Suprapubic skin (tissue), 4 donors: ENCODE results near the gene B3GNT8. TPM values are rescaled to one million over a fixed set of nuclear protein-coding genes. Genes with fewer than 3 reads are reported as not detected.

Experiments used
- DNase-seq, 2 donors: peaks; one replicate each; pipeline ENCODE4 v3.0.0-alpha.2; 2019; ENCODE audit warnings: low spot score in 2 of 2
- H3K27ac ChIP-seq: fragments of 200-600 bp; sonication (generic); one replicate; pipeline ENCODE4 v1.5.1; 2019
- H3K27me3 ChIP-seq: fragments of 200-600 bp; sonication (generic); one replicate; pipeline ENCODE4 v1.5.1; 2019
- H3K36me3 ChIP-seq: fragments of 200-600 bp; sonication (generic); one replicate; pipeline ENCODE4 v1.5.1; 2019
- H3K4me1 ChIP-seq: fragments of 200-600 bp; sonication (generic); one replicate; pipeline ENCODE4 v1.5.1; 2019
- H3K4me3 ChIP-seq: fragments of 200-600 bp; sonication (generic); one replicate; pipeline ENCODE4 v1.5.1; 2019; ENCODE audit warnings: mild to moderate bottlenecking
- H3K9me3 ChIP-seq: fragments of 200-600 bp; sonication (generic); one replicate; pipeline ENCODE4 v1.5.1; 2019
- CTCF ChIP-seq, 2 donors: fragments of 200-600 bp in 1 of 2; fragments of 450-650 bp in 1 of 2; sonication (generic) in 1 of 2; IDR thresholded peaks; one replicate each; pipeline ENCODE4 v1.5.1; 2016 to 2019; ENCODE audit warnings: antibody characterized with exemption in 2 of 2, mild to moderate bottlenecking in 1 of 2, moderate library complexity in 1 of 2
- EP300 ChIP-seq: sonication (generic); formaldehyde crosslinking; IDR thresholded peaks from one replicate; pipeline ENCODE4 v1.6.1; 2017; ENCODE audit warnings: antibody characterized with exemption
- POLR2A ChIP-seq, 2 donors: fragments of 450-650 bp; IDR thresholded peaks; one replicate each; pipeline ENCODE4 v1.6.1; 2017; ENCODE audit warnings: antibody characterized with exemption in 2 of 2, mild to moderate bottlenecking in 2 of 2, moderate library complexity in 2 of 2
- POLR2AphosphoS5 ChIP-seq, 3 donors: sonication (generic); formaldehyde crosslinking; IDR thresholded peaks; one replicate each; pipeline ENCODE4 v1.6.1; 2017; ENCODE audit warnings: antibody characterized with exemption in 3 of 3
- WGBS: methylation state at CpG from one replicate; pipeline ENCODE4 v1.1.5; 2018; 5-methylcytosine and 5-hydroxymethylcytosine counted together
- total RNA-seq, 4 donors: library from RNA; depleted of rRNA; stranded (reverse); fragments of >200 nt; gene quantifications; one replicate each; pipeline ENCODE4 v1.1.0, GENCODE V29; 2016

B3GNT8 gene
- total RNA-seq, 4 donors from 2014 or later, result 4.7 to 9.6 (median 6.2) TPM

GRCh38 chr19:41430922-41431321 is 3.7 kb upstream of the B3GNT8 start:
- no peak overlapping the region for H3K4me3 ChIP-seq
- TF ChIP-seq POLR2A (IDR thresholded peaks at IDR 0.05) (no peak), CTCF (IDR thresholded peaks at IDR 0.05) (no peak), POLR2AphosphoS5 (IDR thresholded peaks at IDR 0.05) (no peak), EP300 (no peak)
- no peak overlapping the region for H3K27ac ChIP-seq
- H3K9me3 ChIP-seq, result no peaks in the 10 kb centered on the region
- no peak for DNase-seq
- H3K36me3 ChIP-seq, result peaks cover 41% of the 10 kb centered on the region
- 87% methylated on average over 6 of the region's 6 CpGs for WGBS
- H3K27me3 ChIP-seq, result no peaks in the 10 kb centered on the region
- H3K4me1 ChIP-seq, result peaks cover 30% of the 10 kb centered on the region

GRCh38 chr19:41428481-41428859 is 1.3 kb upstream of the B3GNT8 start:
- H3K9me3 ChIP-seq, result no peaks in the 10 kb centered on the region
- peak overlapping the region; percentile 61 for H3K27ac ChIP-seq
- H3K4me1 ChIP-seq, result peaks cover 44% of the 10 kb centered on the region
- peaks cover 62% of the 10 kb centered on the region for H3K36me3 ChIP-seq
- TF ChIP-seq EP300 (no peak), POLR2A (IDR thresholded peaks at IDR 0.05) (no peak), POLR2AphosphoS5 (IDR thresholded peaks at IDR 0.05) (no peak), CTCF (IDR thresholded peaks at IDR 0.05) (no peak)
- H3K27me3 ChIP-seq, result no peaks in the 10 kb centered on the region
- peak overlapping the region; percentile 57 for H3K4me3 ChIP-seq
- 60% methylated on average over 1 of the region's 1 CpG for WGBS
- DNase-seq, result no peak

- Histone ChIP-seq H3K4me3 (peak overlapping the region; percentile 57), H3K9me3 (no peaks in the 10 kb centered on the region), H3K36me3 (peaks cover 62% of the 10 kb centered on the region), H3K27me3 (no peaks in the 10 kb centered on the region), H3K27ac (peak overlapping the region; percentile 61), H3K4me1 (peaks cover 44% of the 10 kb centered on the region)
- WGBS, result 8% methylated on average over 23 of the region's 23 CpGs
- peak in 1 of 2 donors; percentile 76 for DNase-seq
- TF ChIP-seq EP300, result no peak
- TF ChIP-seq CTCF (IDR thresholded peaks at IDR 0.05), result no peak
- no peak for TF ChIP-seq POLR2AphosphoS5 (IDR thresholded peaks at IDR 0.05)
- TF ChIP-seq POLR2A (IDR thresholded peaks at IDR 0.05), result no peak
These were observed 690 bp upstream of the B3GNT8 start for GRCh38 chr19:41427647-41428480.

GRCh38 chr19:41426116-41426841 is 895 bp downstream of the B3GNT8 start:
- Histone ChIP-seq H3K9me3 (no peaks in the 10 kb centered on the region), H3K27ac (peak overlapping the region; percentile 61), H3K4me1 (peaks cover 44% of the 10 kb centered on the region), H3K36me3 (peaks cover 60% of the 10 kb centered on the region), H3K4me3 (peak overlapping the region; percentile 57), H3K27me3 (no peaks in the 10 kb centered on the region)
- WGBS, result 75% methylated on average over 22 of the region's 36 CpGs
- no peak for TF ChIP-seq CTCF (IDR thresholded peaks at IDR 0.05)
- no peak for TF ChIP-seq POLR2A (IDR thresholded peaks at IDR 0.05)
- no peak for TF ChIP-seq POLR2AphosphoS5 (IDR thresholded peaks at IDR 0.05)
- no peak for TF ChIP-seq EP300
- peak; percentile 72 to 80 for DNase-seq
